T-helper 2 cell treated with Interferon-gamma antibody and Interleukin-4, amounts not matched to agents 5 μg/mL and 100 μg/mL, for 36 hours (primary cell): ENCODE results near the gene E2F7.
"Not testable (repeated sequence)": the region's sequence is repeated elsewhere in the genome, so short reads cannot be mapped to it uniquely, and the experiment has no call there.

ENCODE experiments used
- DNase-seq: peaks from one replicate; pipeline ENCODE4 v3.0.0; 2021; ENCODE audit warnings: low spot score
- H3K27ac Mint-ChIP-seq: one replicate; pipeline ENCODE4 v1.8.0; 2021; ENCODE audit warnings: mild to moderate bottlenecking, mixed read lengths
- H3K27me3 Mint-ChIP-seq: one replicate; pipeline ENCODE4 v1.8.0; 2021; ENCODE audit warnings: low read depth, mixed read lengths
- H3K36me3 Mint-ChIP-seq: one replicate; pipeline ENCODE4 v1.8.0; 2021; ENCODE audit warnings: low read depth, mixed read lengths
- H3K4me1 Mint-ChIP-seq: one replicate; pipeline ENCODE4 v1.8.0; 2021; ENCODE audit warnings: low read depth, mixed read lengths
- H3K4me3 Mint-ChIP-seq: one replicate; pipeline ENCODE4 v1.8.0; 2022; ENCODE audit warnings: mild to moderate bottlenecking, moderate library complexity, mixed read lengths
- H3K9me3 Mint-ChIP-seq: one replicate; pipeline ENCODE4 v1.8.0; 2021; ENCODE audit warnings: mixed read lengths

Gene E2F7

GRCh38 chr12:77078231-77078630 is 12.9 kb upstream of the E2F7 start:
- Mint-ChIP-seq H3K27ac (no peak overlapping the region), H3K36me3 (no peaks in the 10 kb centered on the region), H3K4me3 (no peak overlapping the region), H3K9me3 (no peaks in the 10 kb centered on the region), H3K4me1 (no peaks in the 10 kb centered on the region), H3K27me3 (peaks cover 13% of the 10 kb centered on the region)
- no peak for DNase-seq

GRCh38 chr12:77076886-77077285 is 11.5 kb upstream of the E2F7 start:
- H3K4me3 Mint-ChIP-seq = no peak overlapping the region
- DNase-seq = no peak
- H3K9me3 Mint-ChIP-seq = no peaks in the 10 kb centered on the region
- no peaks in the 10 kb centered on the region for H3K4me1 Mint-ChIP-seq
- H3K27me3 Mint-ChIP-seq = peaks cover 13% of the 10 kb centered on the region
- H3K36me3 Mint-ChIP-seq = no peaks in the 10 kb centered on the region
- no peak overlapping the region for H3K27ac Mint-ChIP-seq

GRCh38 chr12:77073894-77074293 is 8.5 kb upstream of the E2F7 start:
- DNase-seq, H3K4me3 Mint-ChIP-seq, H3K27ac Mint-ChIP-seq, H3K9me3 Mint-ChIP-seq, H3K4me1 Mint-ChIP-seq, H3K36me3 Mint-ChIP-seq: not testable (repeated sequence)
- peaks cover 22% of the 10 kb centered on the region for H3K27me3 Mint-ChIP-seq

GRCh38 chr12:77072833-77073495 is 7.6 kb upstream of the E2F7 start:
- DNase-seq = no peak
- no peaks in the 10 kb centered on the region for H3K9me3 Mint-ChIP-seq
- no peak overlapping the region for H3K4me3 Mint-ChIP-seq
- H3K27me3 Mint-ChIP-seq = peaks cover 23% of the 10 kb centered on the region
- H3K36me3 Mint-ChIP-seq = no peaks in the 10 kb centered on the region
- H3K27ac Mint-ChIP-seq = no peak overlapping the region
- peaks cover 2% of the 10 kb centered on the region for H3K4me1 Mint-ChIP-seq

GRCh38 chr12:77070800-77071449 is 5.6 kb upstream of the E2F7 start:
- H3K27ac Mint-ChIP-seq = no peak overlapping the region
- peaks cover 7% of the 10 kb centered on the region for H3K4me1 Mint-ChIP-seq
- no peaks in the 10 kb centered on the region for H3K36me3 Mint-ChIP-seq
- H3K27me3 Mint-ChIP-seq = peaks cover 21% of the 10 kb centered on the region
- DNase-seq = no peak
- H3K4me3 Mint-ChIP-seq = no peak overlapping the region
- no peaks in the 10 kb centered on the region for H3K9me3 Mint-ChIP-seq

GRCh38 chr12:77070382-77070781 is 5.0 kb upstream of the E2F7 start:
- no peak overlapping the region for H3K4me3 Mint-ChIP-seq
- H3K27me3 Mint-ChIP-seq = peaks cover 21% of the 10 kb centered on the region
- peaks cover 8% of the 10 kb centered on the region for H3K4me1 Mint-ChIP-seq
- H3K36me3 Mint-ChIP-seq = no peaks in the 10 kb centered on the region
- DNase-seq = no peak
- no peaks in the 10 kb centered on the region for H3K9me3 Mint-ChIP-seq
- no peak overlapping the region for H3K27ac Mint-ChIP-seq

- Mint-ChIP-seq H3K36me3 (peaks cover 35% of the 10 kb centered on the region), H3K9me3 (no peaks in the 10 kb centered on the region), H3K4me1 (peaks cover 44% of the 10 kb centered on the region), H3K27ac (peak overlapping the region; percentile 69), H3K4me3 (peak overlapping the region; percentile 87), H3K27me3 (peaks cover 14% of the 10 kb centered on the region)
- no peak for DNase-seq
Observed at GRCh38 chr12:77064896-77065360, 441 bp downstream of the E2F7 start.

- Mint-ChIP-seq H3K4me3 (peak overlapping the region; percentile 49), H3K9me3 (no peaks in the 10 kb centered on the region), H3K4me1 (peaks cover 46% of the 10 kb centered on the region), H3K36me3 (peaks cover 39% of the 10 kb centered on the region), H3K27me3 (peaks cover 3% of the 10 kb centered on the region), H3K27ac (no peak overlapping the region)
- DNase-seq = no peak
Observed at GRCh38 chr12:77062846-77063461, 2.4 kb downstream of the E2F7 start.

GRCh38 chr12:77062396-77062795 is 3.0 kb downstream of the E2F7 start:
- DNase-seq = no peak
- H3K4me1 Mint-ChIP-seq = peaks cover 46% of the 10 kb centered on the region

GRCh38 chr12:77060883-77061240 is 4.5 kb downstream of the E2F7 start:
- no peaks in the 10 kb centered on the region for H3K9me3 Mint-ChIP-seq
- peaks cover 44% of the 10 kb centered on the region for H3K4me1 Mint-ChIP-seq

More at GRCh38 chr12:77062396-77062795, 3.0 kb downstream of the E2F7 start:
- Mint-ChIP-seq H3K27me3 (no peaks in the 10 kb centered on the region), H3K9me3 (no peaks in the 10 kb centered on the region), H3K36me3 (peaks cover 44% of the 10 kb centered on the region), H3K4me3 (no peak overlapping the region), H3K27ac (no peak overlapping the region)

GRCh38 chr12:77060136-77060882 is 5.1 kb downstream of the E2F7 start:
- no peaks in the 10 kb centered on the region for H3K9me3 Mint-ChIP-seq
- no peak overlapping the region for H3K27ac Mint-ChIP-seq
- peaks cover 44% of the 10 kb centered on the region for H3K4me1 Mint-ChIP-seq
- DNase-seq = no peak
- H3K27me3 Mint-ChIP-seq = no peaks in the 10 kb centered on the region
- H3K4me3 Mint-ChIP-seq = no peak overlapping the region
- peaks cover 51% of the 10 kb centered on the region for H3K36me3 Mint-ChIP-seq

More at GRCh38 chr12:77060883-77061240, 4.5 kb downstream of the E2F7 start:
- Mint-ChIP-seq H3K4me3 (no peak overlapping the region), H3K27me3 (no peaks in the 10 kb centered on the region), H3K27ac (peak overlapping the region; percentile 3), H3K36me3 (peaks cover 49% of the 10 kb centered on the region)
- no peak for DNase-seq

- DNase-seq = no peak
- Mint-ChIP-seq H3K4me1 (peaks cover 37% of the 10 kb centered on the region), H3K36me3 (peaks cover 61% of the 10 kb centered on the region)
Observed at GRCh38 chr12:77058740-77059139, 6.6 kb downstream of the E2F7 start.

GRCh38 chr12:77054851-77055250 is 10.5 kb downstream of the E2F7 start:
- Mint-ChIP-seq H3K4me3 (no peak overlapping the region), H3K9me3 (no peaks in the 10 kb centered on the region), H3K27me3 (no peaks in the 10 kb centered on the region), H3K27ac (no peak overlapping the region), H3K4me1 (peaks cover 13% of the 10 kb centered on the region), H3K36me3 (peaks cover 50% of the 10 kb centered on the region)
- DNase-seq = no peak

More at GRCh38 chr12:77058740-77059139, 6.6 kb downstream of the E2F7 start:
- Mint-ChIP-seq H3K9me3 (no peaks in the 10 kb centered on the region), H3K4me3 (no peak overlapping the region), H3K27ac (no peak overlapping the region), H3K27me3 (no peaks in the 10 kb centered on the region)

GRCh38 chr12:77053259-77053658 is 12.1 kb downstream of the E2F7 start:
- H3K36me3 Mint-ChIP-seq = peaks cover 57% of the 10 kb centered on the region
- DNase-seq = no peak
- peaks cover 12% of the 10 kb centered on the region for H3K4me1 Mint-ChIP-seq
- H3K9me3 Mint-ChIP-seq = no peaks in the 10 kb centered on the region
- H3K4me3 Mint-ChIP-seq = no peak overlapping the region
- H3K27me3 Mint-ChIP-seq = no peaks in the 10 kb centered on the region
- no peak overlapping the region for H3K27ac Mint-ChIP-seq
